NB4 (cell line): ENCODE measurements around the gene GALK1.

Source experiments
- DNase-seq: peaks from one replicate; pipeline ENCODE4 v3.0.0; 2010; ENCODE audit warnings: low read depth
- H3K4me3 ChIP-seq: one replicate; pipeline ENCODE4 v1.5.1; 2011; ENCODE audit warnings: mild to moderate bottlenecking, low read depth, low read length, moderate library complexity
- MYC ChIP-seq: IDR thresholded peaks from 2 replicates; pipeline ENCODE4 v1.6.1; 2011; ENCODE audit warnings: low read depth, low read length
- POLR2A ChIP-seq: IDR thresholded peaks from 2 replicates; pipeline ENCODE4 v1.6.1; 2011; ENCODE audit warnings: mild to moderate bottlenecking; ENCODE audit not compliant: insufficient read length; ENCODE audit errors: extremely low read depth
- TF ChIP-seq, protein P1 (sequence below): IDR thresholded peaks from 2 replicates; pipeline ENCODE4 v1.6.1; 2011; ENCODE audit warnings: low read depth, low read length
- TF ChIP-seq, protein P2 (sequence below): IDR thresholded peaks from one replicate; pipeline ENCODE4 v1.5.1; 2012; ENCODE audit warnings: low read depth, low read length

GALK1 gene

DNA sequence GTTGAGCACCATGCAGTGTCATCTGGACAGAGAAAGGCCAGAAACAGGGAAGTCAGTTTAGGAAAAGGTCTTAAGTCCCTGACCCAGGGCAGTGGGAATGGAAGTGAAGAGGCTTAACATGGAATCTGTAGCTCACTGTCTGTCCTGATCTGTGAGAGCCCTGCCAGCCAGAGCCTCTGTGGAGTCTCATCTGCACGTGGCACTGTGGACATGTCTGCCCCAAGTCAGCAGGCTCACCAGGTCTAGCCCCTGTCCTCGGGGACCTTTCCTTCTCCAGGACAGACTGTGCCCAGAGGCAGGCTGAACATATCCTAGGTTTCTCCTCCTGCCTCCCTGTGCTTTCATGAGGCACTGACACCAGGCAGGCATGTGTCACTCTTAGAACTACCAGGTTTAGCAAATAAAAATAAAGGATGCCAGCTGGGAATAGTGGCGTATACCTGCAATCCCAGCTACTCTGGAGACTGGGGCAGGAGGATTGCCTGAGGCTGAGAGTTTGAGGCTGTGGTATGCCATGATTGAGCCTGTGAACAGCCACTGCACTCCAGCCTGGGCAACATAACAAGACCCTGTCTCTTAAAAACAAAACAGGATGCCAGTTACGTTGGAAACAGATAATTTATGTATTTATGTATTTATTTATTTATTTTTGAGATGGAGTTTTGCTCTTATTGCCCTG, 42.0 kb upstream of the GALK1 start:
- no peak overlapping the region for H3K4me3 ChIP-seq
- TF ChIP-seq, protein P1, sequence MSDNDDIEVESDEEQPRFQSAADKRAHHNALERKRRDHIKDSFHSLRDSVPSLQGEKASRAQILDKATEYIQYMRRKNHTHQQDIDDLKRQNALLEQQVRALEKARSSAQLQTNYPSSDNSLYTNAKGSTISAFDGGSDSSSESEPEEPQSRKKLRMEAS: no peak
- TF ChIP-seq MYC (no peak), POLR2A (no peak)
- TF ChIP-seq, protein P2, sequence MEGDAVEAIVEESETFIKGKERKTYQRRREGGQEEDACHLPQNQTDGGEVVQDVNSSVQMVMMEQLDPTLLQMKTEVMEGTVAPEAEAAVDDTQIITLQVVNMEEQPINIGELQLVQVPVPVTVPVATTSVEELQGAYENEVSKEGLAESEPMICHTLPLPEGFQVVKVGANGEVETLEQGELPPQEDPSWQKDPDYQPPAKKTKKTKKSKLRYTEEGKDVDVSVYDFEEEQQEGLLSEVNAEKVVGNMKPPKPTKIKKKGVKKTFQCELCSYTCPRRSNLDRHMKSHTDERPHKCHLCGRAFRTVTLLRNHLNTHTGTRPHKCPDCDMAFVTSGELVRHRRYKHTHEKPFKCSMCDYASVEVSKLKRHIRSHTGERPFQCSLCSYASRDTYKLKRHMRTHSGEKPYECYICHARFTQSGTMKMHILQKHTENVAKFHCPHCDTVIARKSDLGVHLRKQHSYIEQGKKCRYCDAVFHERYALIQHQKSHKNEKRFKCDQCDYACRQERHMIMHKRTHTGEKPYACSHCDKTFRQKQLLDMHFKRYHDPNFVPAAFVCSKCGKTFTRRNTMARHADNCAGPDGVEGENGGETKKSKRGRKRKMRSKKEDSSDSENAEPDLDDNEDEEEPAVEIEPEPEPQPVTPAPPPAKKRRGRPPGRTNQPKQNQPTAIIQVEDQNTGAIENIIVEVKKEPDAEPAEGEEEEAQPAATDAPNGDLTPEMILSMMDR: no peak
- DNase-seq: no peak

DNA sequence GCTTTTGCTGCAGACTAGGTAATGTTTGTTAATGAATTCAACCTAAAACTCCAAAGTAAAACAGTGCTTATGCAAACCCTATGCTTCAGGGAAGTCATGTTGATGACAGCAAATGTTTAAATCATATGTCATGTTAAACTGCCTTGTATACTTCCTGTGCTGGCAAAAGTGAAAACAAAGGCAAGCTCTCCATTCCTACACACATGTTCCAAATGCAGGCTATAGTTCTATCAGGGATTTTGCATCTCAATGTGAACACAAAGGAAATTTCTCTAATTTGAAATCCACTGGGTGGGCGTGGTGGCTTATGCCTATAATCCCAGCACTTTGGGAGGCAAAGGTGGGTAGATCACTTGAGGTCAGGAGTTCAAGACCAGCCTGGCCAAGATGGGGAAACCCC, 38.9 kb upstream of the GALK1 start:
- TF ChIP-seq, protein P2: no peak
- no peak for TF ChIP-seq POLR2A
- no peak for TF ChIP-seq MYC
- TF ChIP-seq, protein P1: no peak
- no peak overlapping the region for H3K4me3 ChIP-seq
- DNase-seq: no peak

DNA sequence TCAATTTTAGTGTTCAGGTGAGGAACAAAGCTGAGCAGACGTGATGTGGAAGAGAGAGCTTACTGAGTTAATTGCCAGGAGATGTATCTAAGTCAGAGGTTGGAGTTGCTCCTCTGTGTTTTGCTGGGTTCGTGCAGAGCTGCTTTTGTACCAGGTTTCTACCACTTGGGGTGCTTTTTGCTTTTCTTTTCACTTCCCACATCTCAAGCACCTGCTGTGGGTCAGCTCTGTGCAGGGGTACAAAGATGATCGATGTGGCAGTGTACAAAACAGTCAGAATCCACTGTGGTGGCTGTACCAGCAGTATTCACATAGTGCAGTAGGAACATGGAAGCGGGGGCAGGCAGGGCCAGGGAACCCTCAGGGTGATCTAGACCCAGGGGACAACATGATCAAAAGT, 34.4 kb upstream of the GALK1 start:
- TF ChIP-seq MYC: no peak
- TF ChIP-seq, protein P1: no peak
- TF ChIP-seq, protein P2: no peak
- no peak for TF ChIP-seq POLR2A
- no peak for DNase-seq
- no peak overlapping the region for H3K4me3 ChIP-seq

DNA sequence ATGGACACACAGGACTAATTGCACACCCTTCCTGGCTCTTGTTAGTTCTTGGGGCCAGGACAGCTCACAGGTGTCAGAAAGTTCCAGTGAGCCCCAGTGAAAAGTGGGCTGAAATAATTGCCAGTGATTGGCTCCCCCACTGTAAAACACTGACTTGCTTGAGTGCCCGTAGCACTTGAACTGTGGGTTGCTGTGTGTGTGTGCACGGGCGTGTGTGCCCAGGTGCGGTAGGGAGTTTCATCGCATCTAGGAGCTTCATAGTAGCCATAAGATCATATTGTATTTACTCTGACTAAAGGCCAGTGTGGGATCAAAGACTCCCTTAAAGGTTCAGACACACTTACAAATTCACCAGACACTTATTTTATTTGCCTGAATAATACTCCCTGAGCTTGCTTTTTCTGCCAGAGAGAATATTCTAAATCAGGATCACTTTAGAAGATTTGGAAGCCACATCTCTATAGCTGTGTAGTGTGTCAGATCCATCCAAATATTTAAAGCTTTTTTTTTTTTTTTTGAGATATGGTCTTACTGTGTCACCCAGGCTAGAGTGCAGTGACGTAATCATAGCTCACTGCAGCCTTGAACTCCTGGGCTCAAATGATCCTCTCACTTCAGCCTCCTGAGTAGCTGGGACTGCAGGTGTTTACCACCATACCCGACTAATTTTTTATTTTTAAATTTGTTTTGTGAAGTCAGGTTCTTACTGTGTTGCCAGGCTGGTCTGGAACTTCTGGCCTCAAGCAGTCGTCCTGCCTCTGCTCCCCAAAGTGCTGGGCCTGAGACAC, 31.0 kb upstream of the GALK1 start:
- TF ChIP-seq, protein P2: no peak
- TF ChIP-seq POLR2A (no peak), MYC (no peak)
- TF ChIP-seq, protein P1: no peak
- no peak for DNase-seq

DNA sequence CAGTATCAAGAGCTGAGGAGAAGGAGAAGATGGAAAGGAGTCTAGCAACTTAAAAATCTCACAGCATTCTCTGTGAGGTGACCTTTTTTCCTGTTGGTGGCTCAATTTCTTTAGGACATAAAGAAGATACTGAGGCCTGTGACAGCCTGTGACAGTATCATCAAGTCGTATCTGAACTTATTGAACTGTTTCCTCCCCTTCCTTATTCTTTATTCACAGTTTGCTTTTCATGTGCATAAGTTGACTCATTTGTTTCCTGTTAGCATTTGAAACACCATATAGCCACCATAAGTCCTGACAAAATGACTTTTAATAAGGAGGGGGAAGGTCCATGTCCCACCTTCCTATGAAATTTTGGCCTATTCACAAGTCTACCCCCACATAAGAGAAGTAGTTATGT, 28.5 kb upstream of the GALK1 start:
- no peak overlapping the region for H3K4me3 ChIP-seq
- no peak for DNase-seq
- TF ChIP-seq, protein P1: no peak
- TF ChIP-seq, protein P2: no peak
- TF ChIP-seq MYC (no peak), POLR2A (no peak)

More for the DNA sequence above, 31.0 kb upstream of the GALK1 start:
- H3K4me3 ChIP-seq: no peak overlapping the region
